Measurements from ENCODE around the gene CUX1.

CUX1 gene

DNA sequence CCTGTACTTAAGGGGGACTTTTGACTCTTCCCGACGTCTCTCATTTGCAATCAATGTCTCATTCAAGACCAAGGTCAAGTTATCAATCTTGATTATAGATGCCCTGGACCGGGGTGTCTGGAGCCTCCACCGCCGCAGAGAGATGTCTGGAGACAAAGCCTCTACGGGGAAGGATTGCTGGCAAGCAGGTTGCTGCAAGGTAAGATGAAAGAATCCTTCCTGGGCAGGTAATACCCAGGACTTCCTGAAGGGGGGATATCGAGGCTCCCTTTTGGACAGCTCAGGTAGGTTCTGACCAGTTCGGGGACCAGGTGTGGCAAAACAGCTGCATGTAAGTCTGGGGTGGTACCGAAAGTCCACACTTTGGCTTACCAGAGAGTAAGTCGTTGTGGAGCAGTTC, 12.5 kb upstream of the CUX1 start:
- H3K27ac ChIP-seq = no peak overlapping the region
- TF ChIP-seq, protein P1, sequence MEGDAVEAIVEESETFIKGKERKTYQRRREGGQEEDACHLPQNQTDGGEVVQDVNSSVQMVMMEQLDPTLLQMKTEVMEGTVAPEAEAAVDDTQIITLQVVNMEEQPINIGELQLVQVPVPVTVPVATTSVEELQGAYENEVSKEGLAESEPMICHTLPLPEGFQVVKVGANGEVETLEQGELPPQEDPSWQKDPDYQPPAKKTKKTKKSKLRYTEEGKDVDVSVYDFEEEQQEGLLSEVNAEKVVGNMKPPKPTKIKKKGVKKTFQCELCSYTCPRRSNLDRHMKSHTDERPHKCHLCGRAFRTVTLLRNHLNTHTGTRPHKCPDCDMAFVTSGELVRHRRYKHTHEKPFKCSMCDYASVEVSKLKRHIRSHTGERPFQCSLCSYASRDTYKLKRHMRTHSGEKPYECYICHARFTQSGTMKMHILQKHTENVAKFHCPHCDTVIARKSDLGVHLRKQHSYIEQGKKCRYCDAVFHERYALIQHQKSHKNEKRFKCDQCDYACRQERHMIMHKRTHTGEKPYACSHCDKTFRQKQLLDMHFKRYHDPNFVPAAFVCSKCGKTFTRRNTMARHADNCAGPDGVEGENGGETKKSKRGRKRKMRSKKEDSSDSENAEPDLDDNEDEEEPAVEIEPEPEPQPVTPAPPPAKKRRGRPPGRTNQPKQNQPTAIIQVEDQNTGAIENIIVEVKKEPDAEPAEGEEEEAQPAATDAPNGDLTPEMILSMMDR (conservative IDR thresholded peaks at IDR 0.05) = peak; percentile 36

DNA sequence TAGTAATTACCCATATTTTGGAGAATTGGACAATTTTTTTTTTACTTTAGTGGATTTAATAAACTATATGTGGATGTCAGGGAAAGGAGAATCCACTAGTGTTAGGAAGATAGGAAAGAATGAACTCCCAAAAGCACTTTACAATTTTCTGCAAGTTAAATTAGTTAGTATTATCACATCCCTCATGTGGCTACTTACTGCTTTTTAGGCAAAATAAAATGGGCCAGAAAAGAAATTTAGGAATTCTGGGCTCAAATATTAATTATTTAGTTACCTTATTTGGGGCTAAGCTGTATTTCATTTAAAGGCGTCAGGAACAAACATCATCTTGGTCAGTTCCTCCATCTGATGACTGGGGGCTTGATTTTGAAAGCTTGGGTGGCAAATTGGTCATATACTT, 4.8 kb upstream of the CUX1 start:
- TF ChIP-seq, protein P1 (conservative IDR thresholded peaks at IDR 0.05) = no peak
- no peak overlapping the region for H3K27ac ChIP-seq

DNA sequence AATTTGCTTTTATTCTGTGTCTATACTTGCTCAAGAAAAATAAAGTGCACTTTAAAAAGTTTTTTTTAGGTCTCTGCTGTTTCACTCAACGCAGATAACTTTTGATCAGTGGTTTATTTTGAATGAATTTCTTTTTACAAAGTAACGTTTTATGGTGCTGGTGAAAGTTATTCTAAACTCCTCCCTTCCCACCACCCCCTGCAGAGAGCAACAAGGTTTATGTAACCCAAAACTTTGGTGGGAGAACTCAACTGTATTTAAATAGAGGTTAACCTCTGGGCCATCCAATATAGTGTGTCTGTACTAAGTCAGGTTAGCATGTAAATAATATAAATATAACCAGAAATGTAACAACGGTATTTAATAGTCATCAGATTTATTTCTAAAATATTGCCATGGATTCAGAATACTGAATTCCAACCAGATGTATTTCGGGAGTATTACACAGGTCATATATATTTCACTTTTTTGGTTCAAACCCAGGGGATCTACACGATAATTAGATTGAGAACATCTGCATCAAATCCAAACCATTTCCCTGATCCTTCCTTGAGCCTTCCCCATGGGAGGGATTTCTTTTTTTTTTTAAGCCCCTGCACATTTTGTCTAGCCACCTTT, 3.9 kb upstream of the CUX1 start:
- H3K27ac ChIP-seq = peak overlapping the region; percentile 96; the same call in 1 of the 2 replicates

DNA sequence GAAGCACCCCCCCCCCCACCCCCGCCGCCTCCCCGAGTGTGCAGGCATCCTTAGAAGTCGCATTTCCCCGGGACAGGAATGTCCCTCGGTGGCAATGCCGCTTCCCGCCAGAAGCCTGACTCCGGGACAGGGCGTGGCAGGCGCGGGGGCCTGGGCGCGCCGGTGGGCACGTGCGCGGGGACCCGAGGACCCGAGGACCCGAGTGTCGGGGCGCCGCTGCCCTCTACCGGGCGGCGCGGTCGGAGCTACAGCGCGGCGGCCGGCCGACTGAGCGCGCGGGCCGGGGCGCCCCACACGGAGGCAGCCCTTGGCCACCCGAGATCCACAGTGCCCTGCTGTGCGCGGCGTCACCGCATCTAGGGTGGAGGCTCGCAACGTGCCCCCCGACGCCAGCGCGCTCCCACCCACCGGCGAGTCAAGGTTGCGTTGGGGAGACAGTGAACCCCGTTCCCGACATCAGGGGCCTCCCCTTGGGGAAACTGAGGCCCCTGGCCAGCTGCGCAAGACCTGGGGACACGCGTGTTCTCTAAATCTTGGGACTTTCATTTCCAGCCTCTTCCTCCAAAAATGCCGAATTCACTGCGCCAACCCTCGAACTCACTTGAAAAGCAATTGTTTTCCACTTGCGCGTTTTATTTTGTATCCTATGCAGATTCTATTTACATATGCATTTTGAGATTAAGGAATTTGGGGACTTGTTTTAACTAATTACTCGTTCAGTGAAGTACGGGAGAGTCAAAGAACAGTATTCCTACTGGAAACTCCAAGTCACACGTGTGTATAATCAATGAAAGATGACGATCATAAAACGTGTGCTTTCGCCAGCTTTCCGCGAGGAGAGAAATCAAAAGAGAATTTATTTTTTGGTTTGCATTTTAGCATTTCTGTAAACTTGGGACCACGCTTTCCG, 3.1 kb upstream of the CUX1 start:
- TF ChIP-seq, protein P1 (conservative IDR thresholded peaks at IDR 0.05) = peak; percentile 71
- peak overlapping the region; percentile 96 for H3K27ac ChIP-seq

More for the DNA sequence above, 3.9 kb upstream of the CUX1 start:
- TF ChIP-seq, protein P1 (conservative IDR thresholded peaks at IDR 0.05) = no peak

DNA sequence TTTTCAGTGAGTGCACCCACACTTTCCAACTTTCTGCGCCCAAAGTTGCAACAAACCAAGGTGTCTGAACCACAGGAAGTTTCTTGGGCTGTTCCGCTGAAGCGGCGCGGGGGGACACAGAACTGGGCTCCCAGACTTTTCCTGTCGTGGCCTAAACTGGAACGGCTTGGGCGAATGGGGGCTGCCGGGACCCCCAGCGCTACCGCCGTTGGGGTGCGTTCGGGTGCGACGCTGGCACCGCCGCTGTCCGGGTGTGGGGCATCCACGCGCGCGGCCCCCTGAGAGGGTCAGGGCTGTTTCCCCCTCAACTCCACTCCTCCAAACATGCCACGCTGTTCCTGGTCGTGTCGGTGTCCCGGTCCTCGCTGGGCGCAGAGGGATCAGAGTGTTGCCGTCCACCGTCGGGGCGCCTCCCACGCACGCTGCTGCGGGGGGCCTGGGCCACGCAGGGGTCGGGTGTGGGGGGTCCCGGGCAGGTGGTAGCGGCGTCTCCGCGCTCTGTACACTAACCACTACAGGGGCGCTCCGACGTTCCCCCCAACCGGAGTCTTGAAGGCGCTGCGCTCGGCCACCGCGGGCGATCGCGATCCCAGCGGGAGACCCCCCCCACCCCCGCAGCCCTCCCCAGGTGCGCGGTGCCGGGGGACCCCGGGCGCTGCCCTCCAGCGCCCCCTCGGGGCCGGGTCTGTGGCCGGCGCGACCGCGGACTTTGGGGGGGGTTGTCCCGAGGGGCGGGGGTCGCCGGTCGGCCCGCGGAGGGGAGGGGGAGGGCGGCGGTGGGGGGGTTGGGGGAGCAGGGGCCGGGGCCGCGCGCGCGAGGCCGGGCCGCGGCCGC, 2.2 kb upstream of the CUX1 start:
- peak overlapping the region; percentile 96 for H3K27ac ChIP-seq
- TF ChIP-seq, protein P1 (conservative IDR thresholded peaks at IDR 0.05) = peak; percentile 83

DNA sequence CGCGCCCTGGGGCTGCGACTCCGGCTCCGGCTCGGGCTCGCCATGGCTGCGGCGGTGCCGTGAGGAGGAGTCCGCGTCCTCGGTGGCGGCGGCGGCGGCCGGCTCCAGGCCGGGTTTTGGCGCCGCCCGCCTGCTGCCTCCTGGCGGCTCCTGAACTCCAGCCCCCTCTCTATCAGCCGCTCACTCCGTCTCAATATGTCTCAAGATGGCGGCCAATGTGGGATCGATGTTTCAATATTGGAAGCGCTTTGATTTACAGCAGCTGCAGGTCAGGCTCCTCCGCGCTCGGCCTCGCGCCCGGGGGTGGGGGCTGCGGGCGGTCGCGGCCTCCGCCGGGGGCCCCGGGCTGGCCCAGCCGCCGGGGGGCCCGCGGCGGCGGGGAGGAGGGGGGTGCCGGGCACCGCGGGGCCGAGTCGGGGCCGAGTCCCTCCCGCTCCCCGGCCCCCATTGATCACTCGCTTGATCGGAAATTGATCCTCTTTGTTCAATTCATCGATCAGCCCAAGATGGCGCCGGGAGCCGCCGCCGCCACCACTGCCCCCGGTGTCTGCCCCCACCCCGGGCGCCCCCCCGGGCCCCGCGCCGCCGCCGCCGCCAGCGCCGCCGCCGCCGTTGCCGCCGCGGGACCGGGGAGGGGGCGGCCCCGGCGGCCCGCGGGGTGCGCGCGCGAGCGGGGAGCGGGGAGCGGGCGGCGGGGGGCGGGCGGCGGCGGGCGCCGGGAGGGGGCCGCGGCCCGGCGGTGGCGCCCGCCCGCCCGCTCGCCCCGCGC, 1.4 kb upstream of the CUX1 start:
- TF ChIP-seq, protein P1 (conservative IDR thresholded peaks at IDR 0.05) = peak; percentile 59
- H3K27ac ChIP-seq = peak overlapping the region; percentile 96

Data from VCaP (cell line).